SK-N-SH treated with all-trans-retinoic acid at 6 μM for 48 hours (cell line): ENCODE results near the gene UST.

Source experiments
- BACH2 ChIP-seq: fragments of 250-450 bp; sonication (Bioruptor Pico); IDR thresholded peaks from 2 replicates; pipeline ENCODE4 v1.9.0; 2021; ENCODE audit warnings: mild to moderate bottlenecking, borderline replicate concordance
- ESRRG ChIP-seq: fragments of 250-450 bp; sonication (Bioruptor Pico); IDR thresholded peaks from 2 replicates; pipeline ENCODE4 v1.6.1; 2021; ENCODE audit warnings: mild to moderate bottlenecking
- ZFP3 ChIP-seq: fragments of 250-450 bp; sonication (Bioruptor Pico); IDR thresholded peaks from 2 replicates; pipeline ENCODE4 v1.5.0; 2020; ENCODE audit warnings: mild to moderate bottlenecking, moderate library complexity
- ZFP30 ChIP-seq: fragments of 450-650 bp; formaldehyde crosslinking; IDR thresholded peaks from 2 replicates; pipeline ENCODE4 v1.5.0; 2022; ENCODE audit warnings: mild to moderate bottlenecking, moderate library complexity
- ZNF8 ChIP-seq: fragments of 450-650 bp; formaldehyde crosslinking; IDR thresholded peaks from 2 replicates; pipeline ENCODE4 v1.5.0; 2020; ENCODE audit warnings: mild to moderate bottlenecking, moderate library complexity
- TF ChIP-seq, protein P1 (sequence below): fragments of 250-450 bp; sonication (Bioruptor Pico); IDR thresholded peaks from 2 replicates; pipeline ENCODE4 v1.8.0; 2020; ENCODE audit warnings: mild to moderate bottlenecking, moderate library complexity, borderline replicate concordance
- TF ChIP-seq, protein P2 (sequence below): fragments of 250-450 bp; sonication (Bioruptor Pico); IDR thresholded peaks from 2 replicates; pipeline ENCODE4 v1.5.1; 2021; ENCODE audit warnings: mild to moderate bottlenecking, moderate library complexity
- TF ChIP-seq, protein P3 (sequence below): fragments of 250-450 bp; sonication (Bioruptor Pico); IDR thresholded peaks from 2 replicates; pipeline ENCODE4 v1.5.1; 2020; ENCODE audit warnings: low read depth, mild to moderate bottlenecking, moderate library complexity

DNA sequence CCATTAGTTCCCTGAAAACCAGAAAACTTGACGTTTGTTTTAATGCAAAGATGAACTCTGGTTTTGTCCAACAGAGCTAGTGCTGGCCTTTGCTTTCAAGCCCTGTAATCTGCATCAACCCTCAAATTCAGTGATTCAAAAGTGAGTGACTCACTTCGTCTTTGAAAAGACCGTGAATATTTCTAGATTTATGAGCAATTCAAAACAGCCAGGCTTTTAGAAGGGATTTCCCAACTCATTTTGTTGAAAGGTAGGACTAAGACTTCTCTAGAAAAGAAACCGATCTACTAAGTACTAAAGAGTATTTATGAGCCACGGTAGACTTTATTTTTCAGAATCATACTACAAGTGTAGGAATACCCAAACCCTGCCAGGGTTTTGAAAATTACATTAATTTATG is 121.5 kb downstream of the UST start:
- TF ChIP-seq BACH2 (CRISPR knock-in tag), result no peak
- TF ChIP-seq ZNF8, result no peak
- TF ChIP-seq, protein P1, sequence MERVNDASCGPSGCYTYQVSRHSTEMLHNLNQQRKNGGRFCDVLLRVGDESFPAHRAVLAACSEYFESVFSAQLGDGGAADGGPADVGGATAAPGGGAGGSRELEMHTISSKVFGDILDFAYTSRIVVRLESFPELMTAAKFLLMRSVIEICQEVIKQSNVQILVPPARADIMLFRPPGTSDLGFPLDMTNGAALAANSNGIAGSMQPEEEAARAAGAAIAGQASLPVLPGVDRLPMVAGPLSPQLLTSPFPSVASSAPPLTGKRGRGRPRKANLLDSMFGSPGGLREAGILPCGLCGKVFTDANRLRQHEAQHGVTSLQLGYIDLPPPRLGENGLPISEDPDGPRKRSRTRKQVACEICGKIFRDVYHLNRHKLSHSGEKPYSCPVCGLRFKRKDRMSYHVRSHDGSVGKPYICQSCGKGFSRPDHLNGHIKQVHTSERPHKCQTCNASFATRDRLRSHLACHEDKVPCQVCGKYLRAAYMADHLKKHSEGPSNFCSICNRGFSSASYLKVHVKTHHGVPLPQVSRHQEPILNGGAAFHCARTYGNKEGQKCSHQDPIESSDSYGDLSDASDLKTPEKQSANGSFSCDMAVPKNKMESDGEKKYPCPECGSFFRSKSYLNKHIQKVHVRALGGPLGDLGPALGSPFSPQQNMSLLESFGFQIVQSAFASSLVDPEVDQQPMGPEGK, result no peak
- no peak for TF ChIP-seq ZFP3 (CRISPR knock-in tag)
- no peak for TF ChIP-seq ESRRG (CRISPR knock-in tag)
- no peak for TF ChIP-seq ZFP30 (CRISPR knock-in tag)
- TF ChIP-seq, protein P2, sequence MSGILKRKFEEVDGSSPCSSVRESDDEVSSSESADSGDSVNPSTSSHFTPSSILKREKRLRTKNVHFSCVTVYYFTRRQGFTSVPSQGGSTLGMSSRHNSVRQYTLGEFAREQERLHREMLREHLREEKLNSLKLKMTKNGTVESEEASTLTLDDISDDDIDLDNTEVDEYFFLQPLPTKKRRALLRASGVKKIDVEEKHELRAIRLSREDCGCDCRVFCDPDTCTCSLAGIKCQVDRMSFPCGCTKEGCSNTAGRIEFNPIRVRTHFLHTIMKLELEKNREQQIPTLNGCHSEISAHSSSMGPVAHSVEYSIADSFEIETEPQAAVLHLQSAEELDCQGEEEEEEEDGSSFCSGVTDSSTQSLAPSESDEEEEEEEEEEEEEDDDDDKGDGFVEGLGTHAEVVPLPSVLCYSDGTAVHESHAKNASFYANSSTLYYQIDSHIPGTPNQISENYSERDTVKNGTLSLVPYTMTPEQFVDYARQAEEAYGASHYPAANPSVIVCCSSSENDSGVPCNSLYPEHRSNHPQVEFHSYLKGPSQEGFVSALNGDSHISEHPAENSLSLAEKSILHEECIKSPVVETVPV, result no peak
- TF ChIP-seq, protein P3, sequence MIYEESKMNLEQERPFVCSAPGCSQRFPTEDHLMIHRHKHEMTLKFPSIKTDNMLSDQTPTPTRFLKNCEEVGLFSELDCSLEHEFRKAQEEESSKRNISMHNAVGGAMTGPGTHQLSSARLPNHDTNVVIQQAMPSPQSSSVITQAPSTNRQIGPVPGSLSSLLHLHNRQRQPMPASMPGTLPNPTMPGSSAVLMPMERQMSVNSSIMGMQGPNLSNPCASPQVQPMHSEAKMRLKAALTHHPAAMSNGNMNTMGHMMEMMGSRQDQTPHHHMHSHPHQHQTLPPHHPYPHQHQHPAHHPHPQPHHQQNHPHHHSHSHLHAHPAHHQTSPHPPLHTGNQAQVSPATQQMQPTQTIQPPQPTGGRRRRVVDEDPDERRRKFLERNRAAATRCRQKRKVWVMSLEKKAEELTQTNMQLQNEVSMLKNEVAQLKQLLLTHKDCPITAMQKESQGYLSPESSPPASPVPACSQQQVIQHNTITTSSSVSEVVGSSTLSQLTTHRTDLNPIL (CRISPR knock-in tag), result no peak
